GM18873 (cell line): ENCODE results near the gene BBS12.

Experiments
- ATAC-seq: cut with Tn5 transposase; IDR thresholded peaks from one replicate; pipeline ENCODE4 v1.9.1; 2021; ENCODE audit warnings: mild to moderate bottlenecking, moderate library complexity, moderate number of reproducible peaks; ENCODE audit not compliant: unreplicated experiment, low FRiP score

The BBS12 gene

DNA sequence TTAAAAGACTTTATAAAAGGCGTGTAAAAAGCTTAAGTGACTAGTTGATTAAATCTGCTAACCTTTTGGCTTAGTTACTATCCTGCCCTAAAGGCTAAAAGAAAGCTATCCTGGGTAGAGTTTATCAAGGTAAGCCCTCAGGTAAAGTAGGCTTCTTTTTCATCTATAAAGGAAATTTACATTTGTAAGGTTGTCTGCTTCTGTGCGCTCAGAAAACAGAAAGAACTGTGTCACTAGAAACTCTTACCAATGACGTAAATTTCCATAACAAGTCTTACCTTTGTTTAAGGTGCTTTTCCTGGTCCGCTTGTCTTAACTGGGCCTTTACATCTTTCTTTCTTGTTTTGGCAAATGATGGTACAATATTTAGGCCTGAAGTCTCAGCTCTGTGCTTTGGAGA is 56.4 kb downstream of the BBS12 start:
- ATAC-seq = no peak

DNA sequence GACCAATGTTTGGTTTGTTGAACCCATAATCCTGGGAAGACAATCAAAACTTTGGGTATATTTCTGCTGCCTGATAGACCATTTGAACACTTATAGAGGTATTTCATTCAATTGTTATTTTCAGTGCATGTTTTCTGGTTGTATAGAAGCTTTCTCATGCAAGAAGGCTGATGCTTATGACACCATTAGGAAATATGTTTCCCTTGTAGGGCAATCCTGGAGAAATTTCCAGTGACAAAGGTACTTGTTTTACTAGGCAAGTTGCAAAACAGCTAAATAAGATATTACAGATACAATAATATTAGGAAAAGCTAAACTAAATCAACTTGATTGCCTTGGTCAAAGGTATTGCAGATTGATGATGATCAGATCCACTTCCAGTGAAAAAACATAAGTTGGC is 61.3 kb downstream of the BBS12 start:
- ATAC-seq = no peak
